Measurements from ENCODE around the gene PARP8. TPM values are rescaled to one million over a fixed set of nuclear protein-coding genes. Genes with fewer than 3 reads are reported as not detected.

PARP8 gene
- total RNA-seq, 4 donors from 2014 or later: 6.5 to 25.2 (median 12.3) TPM

- TF ChIP-seq POLR2A (IDR thresholded peaks at IDR 0.05) (no peak), CTCF (IDR thresholded peaks at IDR 0.05) (no peak)
- WGBS, 2 donors: 92 to 93% methylated on average over 4 of the region's 4 CpGs
- intact Hi-C loops (cut with DNase I): no loop called here
Measured at GRCh38 chr5:50740832-50741231, 74.4 kb downstream of the PARP8 start.

GRCh38 chr5:50744776-50745175 lies 78.3 kb downstream of the PARP8 start:
- no peaks in the 10 kb centered on the region for H3K9me3 ChIP-seq
- TF ChIP-seq POLR2A (IDR thresholded peaks at IDR 0.05) (no peak), CTCF (IDR thresholded peaks at IDR 0.05) (no peak)
- no peaks in the 10 kb centered on the region for H3K36me3 ChIP-seq
- intact Hi-C loops (cut with DNase I): no loop called here
- H3K27ac ChIP-seq: peak overlapping the region in 2 of 4 donors; percentile 28 to 39
- peaks cover 9 to 32% (median 9%) of the 10 kb centered on the region in 3 donors for H3K4me1 ChIP-seq
- whole genome bisulfite sequencing, 2 donors: 4 to 8% methylated on average over 2 of the region's 2 CpGs
- no peak for DNase-seq
- no peaks in the 10 kb centered on the region for H3K27me3 ChIP-seq
- H3K4me3 ChIP-seq: peak overlapping the region in 2 of 4 donors; percentile 15 to 48

More at GRCh38 chr5:50740832-50741231, 74.4 kb downstream of the PARP8 start:
- Histone ChIP-seq H3K4me1 (peaks cover 8 to 21% (median 9%) of the 10 kb centered on the region in 3 donors), H3K4me3 (no peak overlapping the region), H3K27ac (no peak overlapping the region), H3K27me3 (no peaks in the 10 kb centered on the region), H3K9me3 (no peaks in the 10 kb centered on the region), H3K36me3 (no peaks in the 10 kb centered on the region)
- no peak for DNase-seq

- TF ChIP-seq CTCF (IDR thresholded peaks at IDR 0.05) (no peak), POLR2A (IDR thresholded peaks at IDR 0.05) (no peak)
- intact Hi-C loops (cut with DNase I): no loop called here
- no peaks in the 10 kb centered on the region for H3K9me3 ChIP-seq
- peak overlapping the region in 2 of 4 donors; percentile 7 to 39 for H3K27ac ChIP-seq
- peaks cover 9 to 32% (median 9%) of the 10 kb centered on the region in 3 donors for H3K4me1 ChIP-seq
- no peaks in the 10 kb centered on the region for H3K27me3 ChIP-seq
- no peak for DNase-seq
- no peaks in the 10 kb centered on the region for H3K36me3 ChIP-seq
- 59 to 69% methylated on average over 3 of the region's 3 CpGs for whole genome bisulfite sequencing, 2 donors
- peak overlapping the region in 2 of 4 donors; percentile 15 to 48 for H3K4me3 ChIP-seq
Measured at GRCh38 chr5:50745221-50745910, 78.9 kb downstream of the PARP8 start.

GRCh38 chr5:50749181-50749580 lies 82.7 kb downstream of the PARP8 start:
- WGBS, 2 donors: 58 to 79% methylated on average over 2 of the region's 2 CpGs
- Histone ChIP-seq H3K4me3 (no peak overlapping the region), H3K36me3 (no peaks in the 10 kb centered on the region), H3K27ac (no peak overlapping the region), H3K27me3 (no peaks in the 10 kb centered on the region), H3K9me3 (no peaks in the 10 kb centered on the region), H3K4me1 (peaks cover 7 to 32% (median 9%) of the 10 kb centered on the region in 3 donors)
- intact Hi-C loops (cut with DNase I): no loop called here
- no peak for DNase-seq
- TF ChIP-seq POLR2A (IDR thresholded peaks at IDR 0.05): no peak
- TF ChIP-seq CTCF (IDR thresholded peaks at IDR 0.05): no peak

- 76 to 80% methylated on average over 3 of the region's 3 CpGs for WGBS, 2 donors
- H3K4me1 ChIP-seq: peaks cover 7 to 25% (median 9%) of the 10 kb centered on the region in 3 donors
- no peak for TF ChIP-seq CTCF (IDR thresholded peaks at IDR 0.05)
- no peak for TF ChIP-seq POLR2A (IDR thresholded peaks at IDR 0.05)
- no peak overlapping the region for H3K4me3 ChIP-seq
- no peaks in the 10 kb centered on the region for H3K27me3 ChIP-seq
- H3K27ac ChIP-seq: no peak overlapping the region
- intact Hi-C loops (cut with DNase I): no loop called here
- H3K9me3 ChIP-seq: no peaks in the 10 kb centered on the region
- no peaks in the 10 kb centered on the region for H3K36me3 ChIP-seq
- no peak for DNase-seq
Measured at GRCh38 chr5:50749873-50750272, 83.4 kb downstream of the PARP8 start.
